ENCODE measurements around the gene GJD2.

DNA sequence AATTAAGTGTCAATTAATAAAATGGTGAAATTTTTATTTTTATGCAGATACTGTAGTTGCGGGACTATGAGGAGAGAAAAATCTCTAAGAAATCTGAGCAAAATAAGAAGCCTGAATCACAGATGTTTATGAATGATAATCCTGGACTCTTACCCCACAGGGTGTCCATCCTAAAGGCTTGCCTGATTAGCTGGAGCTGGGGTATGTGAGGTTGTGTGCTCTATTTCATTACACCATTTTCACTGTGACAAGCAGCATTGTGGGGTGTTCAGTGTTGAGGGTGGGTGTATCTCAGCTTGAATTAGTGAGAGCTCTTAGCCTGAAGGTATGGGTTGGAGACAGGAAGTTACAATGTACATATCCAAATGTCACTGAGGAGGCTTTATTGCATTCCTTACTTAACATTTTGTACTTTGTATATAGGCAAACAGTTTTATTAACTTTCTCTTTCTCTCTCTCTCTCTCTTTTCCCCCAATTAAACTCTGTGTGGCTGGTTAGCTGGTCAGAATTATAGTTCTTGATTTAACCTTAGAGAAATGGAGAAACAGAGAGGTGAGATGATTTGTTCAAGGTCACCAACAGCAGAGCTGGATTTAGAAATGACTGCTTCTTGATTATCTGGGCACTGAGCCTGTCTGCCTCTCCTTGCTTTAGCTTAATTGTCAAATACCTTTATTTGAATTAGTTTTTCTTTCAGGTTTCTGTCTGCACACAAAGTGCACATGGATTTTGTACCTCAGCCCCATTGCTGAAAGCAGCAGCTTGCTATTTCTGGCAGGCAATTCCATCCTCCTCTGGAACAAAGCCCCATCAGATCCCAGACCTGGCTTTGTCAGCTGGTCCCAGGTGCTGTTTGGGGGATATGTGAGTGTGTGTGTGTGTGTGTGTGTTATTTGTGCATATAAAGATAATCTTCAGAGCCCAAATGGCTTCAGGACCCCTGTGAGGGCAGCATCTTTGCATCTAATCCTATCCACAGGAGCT, 35.8 kb downstream of the GJD2 start:
- TF ChIP-seq, protein P1, sequence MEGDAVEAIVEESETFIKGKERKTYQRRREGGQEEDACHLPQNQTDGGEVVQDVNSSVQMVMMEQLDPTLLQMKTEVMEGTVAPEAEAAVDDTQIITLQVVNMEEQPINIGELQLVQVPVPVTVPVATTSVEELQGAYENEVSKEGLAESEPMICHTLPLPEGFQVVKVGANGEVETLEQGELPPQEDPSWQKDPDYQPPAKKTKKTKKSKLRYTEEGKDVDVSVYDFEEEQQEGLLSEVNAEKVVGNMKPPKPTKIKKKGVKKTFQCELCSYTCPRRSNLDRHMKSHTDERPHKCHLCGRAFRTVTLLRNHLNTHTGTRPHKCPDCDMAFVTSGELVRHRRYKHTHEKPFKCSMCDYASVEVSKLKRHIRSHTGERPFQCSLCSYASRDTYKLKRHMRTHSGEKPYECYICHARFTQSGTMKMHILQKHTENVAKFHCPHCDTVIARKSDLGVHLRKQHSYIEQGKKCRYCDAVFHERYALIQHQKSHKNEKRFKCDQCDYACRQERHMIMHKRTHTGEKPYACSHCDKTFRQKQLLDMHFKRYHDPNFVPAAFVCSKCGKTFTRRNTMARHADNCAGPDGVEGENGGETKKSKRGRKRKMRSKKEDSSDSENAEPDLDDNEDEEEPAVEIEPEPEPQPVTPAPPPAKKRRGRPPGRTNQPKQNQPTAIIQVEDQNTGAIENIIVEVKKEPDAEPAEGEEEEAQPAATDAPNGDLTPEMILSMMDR (IDR thresholded peaks at IDR 0.05) = no peak
- TF ChIP-seq POLR2A (IDR thresholded peaks at IDR 0.05) = no peak
